Upper lobe of left lung (tissue), 6 donors: ENCODE results near the gene CEACAM7. TPM values are rescaled to one million over a fixed set of nuclear protein-coding genes. Genes with fewer than 3 reads are reported as not detected.
A peak's percentile ranks its signal among the peaks of the same experiment; 100 is the strongest.

Experiments
- ATAC-seq, 2 donors: fragments of 200-7000 bp; cut with Tn5 transposase; one replicate each; pipeline ENCODE4 v1.9.1; 2022; ENCODE audit warnings: mild to moderate bottlenecking in 2 of 2, moderate library complexity in 2 of 2; ENCODE audit not compliant: low FRiP score in 2 of 2
- DNase-seq, 2 donors: peaks; one replicate each; pipeline ENCODE4 v3.0.0-alpha.2; 2019 to 2020
- H3K27ac ChIP-seq, 4 donors: fragments of 200-600 bp; sonication (generic); one replicate each; pipeline ENCODE4 v1.5.1; 2016 to 2019
- H3K27me3 ChIP-seq, 4 donors: fragments of 200-600 bp; sonication (generic); one replicate each; pipeline ENCODE4 v1.5.1; 2017 to 2019
- H3K36me3 ChIP-seq, 4 donors: fragments of 200-600 bp; sonication (generic); one replicate each; pipeline ENCODE4 v1.5.1; 2016 to 2019
- H3K4me1 ChIP-seq, 4 donors: fragments of 200-600 bp; sonication (generic); one replicate each; pipeline ENCODE4 v1.5.1; 2018 to 2019
- H3K4me3 ChIP-seq, 4 donors: fragments of 200-600 bp; sonication (generic); one replicate each; pipeline ENCODE4 v1.5.1; 2017 to 2019; ENCODE audit warnings: mild to moderate bottlenecking in 2 of 4, moderate library complexity in 1 of 4
- H3K9me3 ChIP-seq, 4 donors: fragments of 200-600 bp; sonication (generic); one replicate each; pipeline ENCODE4 v1.5.1; 2018 to 2019
- EP300 ChIP-seq, 4 donors: sonication (generic); formaldehyde crosslinking; IDR thresholded peaks; one replicate each; pipeline ENCODE4 v1.5.1; 2017; ENCODE audit warnings: antibody characterized with exemption in 4 of 4, control low read depth in 2 of 4
- POLR2A ChIP-seq, 4 donors: fragments of 450-650 bp; IDR thresholded peaks; one replicate each; pipeline ENCODE4 v1.5.1; 2016 to 2017; ENCODE audit warnings: antibody characterized with exemption in 4 of 4, mild to moderate bottlenecking in 2 of 4
- POLR2AphosphoS5 ChIP-seq, 2 donors: sonication (generic); formaldehyde crosslinking; IDR thresholded peaks; one replicate each; pipeline ENCODE4 v1.5.1; 2017; ENCODE audit warnings: antibody characterized with exemption in 2 of 2
- WGBS, 2 donors: methylation state at CpG; one replicate each; pipeline ENCODE4 v1.1.5; 2017 to 2018; 5-methylcytosine and 5-hydroxymethylcytosine counted together
- total RNA-seq, 6 donors: library from RNA; depleted of rRNA in 4 of 6; stranded (reverse); fragments of >200 nt in 4 of 6; gene quantifications; one replicate each; pipeline versions ENCODE4 v1.1.0 to v1.2.1, GENCODE V29; 2016 to 2021
- TF ChIP-seq, protein P1 (sequence below), 6 experiments: fragments of 450-650 bp in 4 of 6; fragments of 200-600 bp in 2 of 6; sonication (generic) in 2 of 6; IDR thresholded peaks; one replicate each; pipeline ENCODE4 v1.5.1; 2016 to 2019; ENCODE audit warnings: antibody characterized with exemption in 6 of 6
- donor health status: DM: no; HTN: no; CAD: no; lungs with moderate emphysema.
- donor health status: DM: no; HTN: yes; CAD: no; lungs with severe emphysema.

The CEACAM7 gene
- total RNA-seq, 6 donors from 2014 or later: 0.23 to 0.30 (median 0.27) TPM; not detected in 3

DNA sequence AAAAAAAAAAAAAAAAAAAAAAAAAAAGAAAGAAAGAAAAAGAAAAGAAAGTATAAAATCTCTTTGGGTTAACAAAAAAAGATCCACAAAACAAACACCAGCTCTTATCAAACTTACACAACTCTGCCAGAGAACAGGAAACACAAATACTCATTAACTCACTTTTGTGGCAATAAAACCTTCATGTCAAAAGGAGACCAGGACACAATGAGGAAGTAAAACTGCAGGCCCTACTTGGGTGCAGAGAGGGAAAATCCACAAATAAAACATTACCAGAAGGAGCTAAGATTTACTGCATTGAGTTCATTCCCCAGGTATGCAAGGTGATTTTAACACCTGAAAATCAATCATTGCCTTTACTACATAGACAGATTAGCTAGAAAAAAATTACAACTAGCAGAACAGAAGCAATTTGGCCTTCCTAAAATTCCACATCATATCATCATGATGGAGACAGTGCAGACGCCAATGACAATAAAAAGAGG is 10.7 kb upstream of the CEACAM7 start:
- no peak overlapping the region for H3K4me3 ChIP-seq
- no peak for ATAC-seq
- H3K36me3 ChIP-seq: no peaks in the 10 kb centered on the region
- DNase-seq: no peak
- peaks cover 0 to 6% (median 3%) of the 10 kb centered on the region in 4 donors for H3K4me1 ChIP-seq
- TF ChIP-seq EP300 (IDR thresholded peaks at IDR 0.05) (no peak), POLR2A (IDR thresholded peaks at IDR 0.05) (no peak), POLR2AphosphoS5 (IDR thresholded peaks at IDR 0.05) (no peak)
- TF ChIP-seq, protein P1, sequence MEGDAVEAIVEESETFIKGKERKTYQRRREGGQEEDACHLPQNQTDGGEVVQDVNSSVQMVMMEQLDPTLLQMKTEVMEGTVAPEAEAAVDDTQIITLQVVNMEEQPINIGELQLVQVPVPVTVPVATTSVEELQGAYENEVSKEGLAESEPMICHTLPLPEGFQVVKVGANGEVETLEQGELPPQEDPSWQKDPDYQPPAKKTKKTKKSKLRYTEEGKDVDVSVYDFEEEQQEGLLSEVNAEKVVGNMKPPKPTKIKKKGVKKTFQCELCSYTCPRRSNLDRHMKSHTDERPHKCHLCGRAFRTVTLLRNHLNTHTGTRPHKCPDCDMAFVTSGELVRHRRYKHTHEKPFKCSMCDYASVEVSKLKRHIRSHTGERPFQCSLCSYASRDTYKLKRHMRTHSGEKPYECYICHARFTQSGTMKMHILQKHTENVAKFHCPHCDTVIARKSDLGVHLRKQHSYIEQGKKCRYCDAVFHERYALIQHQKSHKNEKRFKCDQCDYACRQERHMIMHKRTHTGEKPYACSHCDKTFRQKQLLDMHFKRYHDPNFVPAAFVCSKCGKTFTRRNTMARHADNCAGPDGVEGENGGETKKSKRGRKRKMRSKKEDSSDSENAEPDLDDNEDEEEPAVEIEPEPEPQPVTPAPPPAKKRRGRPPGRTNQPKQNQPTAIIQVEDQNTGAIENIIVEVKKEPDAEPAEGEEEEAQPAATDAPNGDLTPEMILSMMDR (IDR thresholded peaks at IDR 0.05): no peak
- no peaks in the 10 kb centered on the region for H3K27me3 ChIP-seq
- H3K27ac ChIP-seq: peak overlapping the region in 1 of 4 donors; percentile 16
- 30 to 41% methylated on average over 1 of the region's 1 CpG for WGBS, 2 donors
- no peaks in the 10 kb centered on the region for H3K9me3 ChIP-seq

DNA sequence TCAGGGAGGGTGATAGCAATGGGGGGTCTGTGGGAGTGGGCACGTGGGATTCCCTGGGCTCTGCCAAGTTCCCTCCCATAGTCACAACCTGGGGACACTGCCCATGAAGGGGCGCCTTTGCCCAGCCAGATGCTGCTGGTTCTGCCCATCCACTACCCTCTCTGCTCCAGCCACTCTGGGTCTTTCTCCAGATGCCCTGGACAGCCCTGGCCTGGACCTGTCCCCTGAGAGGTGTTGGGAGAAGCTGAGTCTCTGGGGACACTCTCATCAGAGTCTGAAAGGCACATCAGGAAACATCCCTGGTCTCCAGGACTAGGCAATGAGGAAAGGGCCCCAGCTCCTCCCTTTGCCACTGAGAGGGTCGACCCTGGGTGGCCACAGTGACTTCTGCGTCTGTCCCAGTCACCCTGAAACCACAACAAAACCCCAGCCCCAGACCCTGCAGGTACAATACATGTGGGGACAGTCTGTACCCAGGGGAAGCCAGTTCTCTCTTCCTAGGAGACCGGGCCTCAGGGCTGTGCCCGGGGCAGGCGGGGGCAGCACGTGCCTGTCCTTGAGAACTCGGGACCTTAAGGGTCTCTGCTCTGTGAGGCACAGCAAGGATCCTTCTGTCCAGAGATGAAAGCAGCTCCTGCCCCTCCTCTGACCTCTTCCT is 9.3 kb upstream of the CEACAM7 start:
- Histone ChIP-seq H3K27me3 (no peaks in the 10 kb centered on the region), H3K4me1 (peaks cover 0 to 6% (median 3%) of the 10 kb centered on the region in 4 donors), H3K27ac (no peak overlapping the region), H3K4me3 (no peak overlapping the region), H3K36me3 (no peaks in the 10 kb centered on the region), H3K9me3 (no peaks in the 10 kb centered on the region)
- ATAC-seq (no peak), DNase-seq (no peak)
- TF ChIP-seq POLR2AphosphoS5 (IDR thresholded peaks at IDR 0.05): no peak
- TF ChIP-seq POLR2A (IDR thresholded peaks at IDR 0.05): no peak
- TF ChIP-seq, protein P1 (IDR thresholded peaks at IDR 0.05): no peak
- TF ChIP-seq EP300 (IDR thresholded peaks at IDR 0.05): no peak
- 70 to 83% methylated on average over 5 to 9 of the region's 9 CpGs for WGBS, 2 donors

DNA sequence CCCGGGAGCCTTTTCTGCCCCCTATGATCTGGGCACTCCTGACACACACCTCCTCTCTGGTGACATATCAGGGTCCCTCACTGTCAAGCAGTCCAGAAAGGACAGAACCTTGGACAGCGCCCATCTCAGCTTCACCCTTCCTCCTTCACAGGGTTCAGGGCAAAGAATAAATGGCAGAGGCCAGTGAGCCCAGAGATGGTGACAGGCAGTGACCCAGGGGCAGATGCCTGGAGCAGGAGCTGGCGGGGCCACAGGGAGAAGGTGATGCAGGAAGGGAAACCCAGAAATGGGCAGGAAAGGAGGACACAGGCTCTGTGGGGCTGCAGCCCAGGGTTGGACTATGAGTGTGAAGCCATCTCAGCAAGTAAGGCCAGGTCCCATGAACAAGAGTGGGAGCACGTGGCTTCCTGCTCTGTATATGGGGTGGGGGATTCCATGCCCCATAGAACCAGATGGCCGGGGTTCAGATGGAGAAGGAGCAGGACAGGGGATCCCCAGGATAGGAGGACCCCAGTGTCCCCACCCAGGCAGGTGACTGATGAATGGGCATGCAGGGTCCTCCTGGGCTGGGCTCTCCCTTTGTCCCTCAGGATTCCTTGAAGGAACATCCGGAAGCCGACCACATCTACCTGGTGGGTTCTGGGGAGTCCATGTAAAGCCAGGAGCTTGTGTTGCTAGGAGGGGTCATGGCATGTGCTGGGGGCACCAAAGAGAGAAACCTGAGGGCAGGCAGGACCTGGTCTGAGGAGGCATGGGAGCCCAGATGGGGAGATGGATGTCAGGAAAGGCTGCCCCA is 8.5 kb upstream of the CEACAM7 start:
- WGBS, 2 donors: 71% methylated on average over 7 of the region's 7 CpGs
- Histone ChIP-seq H3K27me3 (no peaks in the 10 kb centered on the region), H3K9me3 (no peaks in the 10 kb centered on the region), H3K36me3 (no peaks in the 10 kb centered on the region), H3K4me3 (no peak overlapping the region), H3K4me1 (peaks cover 0 to 6% (median 3%) of the 10 kb centered on the region in 4 donors), H3K27ac (no peak overlapping the region)
- DNase-seq (no peak), ATAC-seq (no peak)
- TF ChIP-seq POLR2A (IDR thresholded peaks at IDR 0.05) (no peak), EP300 (IDR thresholded peaks at IDR 0.05) (no peak), POLR2AphosphoS5 (IDR thresholded peaks at IDR 0.05) (no peak)
- TF ChIP-seq, protein P1 (IDR thresholded peaks at IDR 0.05): no peak

DNA sequence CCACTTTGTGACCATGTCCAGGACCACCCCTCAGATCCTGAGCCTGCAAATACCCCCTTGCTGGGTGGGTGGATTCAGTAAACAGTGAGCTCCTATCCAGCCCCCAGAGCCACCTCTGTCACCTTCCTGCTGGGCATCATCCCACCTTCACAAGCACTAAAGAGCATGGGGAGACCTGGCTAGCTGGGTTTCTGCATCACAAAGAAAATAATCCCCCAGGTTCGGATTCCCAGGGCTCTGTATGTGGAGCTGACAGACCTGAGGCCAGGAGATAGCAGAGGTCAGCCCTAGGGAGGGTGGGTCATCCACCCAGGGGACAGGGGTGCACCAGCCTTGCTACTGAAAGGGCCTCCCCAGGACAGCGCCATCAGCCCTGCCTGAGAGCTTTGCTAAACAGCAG is 7.7 kb upstream of the CEACAM7 start:
- ATAC-seq: peak in 1 of 2 donors; percentile 40
- no peak overlapping the region for H3K4me3 ChIP-seq
- no peaks in the 10 kb centered on the region for H3K27me3 ChIP-seq
- no peak overlapping the region for H3K27ac ChIP-seq
- no peaks in the 10 kb centered on the region for H3K36me3 ChIP-seq
- peaks cover 0 to 6% (median 3%) of the 10 kb centered on the region in 4 donors for H3K4me1 ChIP-seq
- TF ChIP-seq EP300 (IDR thresholded peaks at IDR 0.05) (no peak), POLR2A (IDR thresholded peaks at IDR 0.05) (no peak)
- DNase-seq: no peak
- H3K9me3 ChIP-seq: no peaks in the 10 kb centered on the region
- 68% methylated on average over 2 of the region's 2 CpGs; no CpG with 5 or more reads in 1 of the 2 donors for WGBS, 2 donors

DNA sequence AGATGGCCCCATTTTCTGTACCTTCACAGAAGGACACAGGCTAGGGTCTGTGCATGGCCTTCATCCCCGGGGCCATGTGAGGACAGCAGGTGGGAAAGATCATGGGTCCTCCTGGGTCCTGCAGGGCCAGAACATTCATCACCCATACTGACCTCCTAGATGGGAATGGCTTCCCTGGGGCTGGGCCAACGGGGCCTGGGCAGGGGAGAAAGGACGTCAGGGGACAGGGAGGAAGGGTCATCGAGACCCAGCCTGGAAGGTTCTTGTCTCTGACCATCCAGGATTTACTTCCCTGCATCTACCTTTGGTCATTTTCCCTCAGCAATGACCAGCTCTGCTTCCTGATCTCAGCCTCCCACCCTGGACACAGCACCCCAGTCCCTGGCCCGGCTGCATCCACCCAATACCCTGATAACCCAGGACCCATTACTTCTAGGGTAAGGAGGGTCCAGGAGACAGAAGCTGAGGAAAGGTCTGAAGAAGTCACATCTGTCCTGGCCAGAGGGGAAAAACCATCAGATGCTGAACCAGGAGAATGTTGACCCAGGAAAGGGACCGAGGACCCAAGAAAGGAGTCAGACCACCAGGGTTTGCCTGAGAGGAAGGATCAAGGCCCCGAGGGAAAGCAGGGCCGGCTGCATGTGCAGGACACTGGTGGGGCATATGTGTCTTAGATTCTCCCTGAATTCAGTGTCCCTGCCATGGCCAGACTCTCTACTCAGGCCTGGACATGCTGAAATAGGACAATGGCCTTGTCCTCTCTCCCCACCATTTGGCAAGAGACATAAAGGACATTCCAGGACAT is 7.0 kb upstream of the CEACAM7 start:
- Histone ChIP-seq H3K9me3 (no peaks in the 10 kb centered on the region), H3K27me3 (no peaks in the 10 kb centered on the region)
- DNase-seq: no peak

More for the DNA sequence above, 7.0 kb upstream of the CEACAM7 start:
- H3K4me3 ChIP-seq: no peak overlapping the region
- peaks cover 0 to 6% (median 3%) of the 10 kb centered on the region in 4 donors for H3K4me1 ChIP-seq
- H3K27ac ChIP-seq: no peak overlapping the region
- H3K36me3 ChIP-seq: no peaks in the 10 kb centered on the region
- 68 to 82% methylated on average over 7 to 8 of the region's 8 CpGs for whole genome bisulfite sequencing, 2 donors
- TF ChIP-seq POLR2AphosphoS5 (IDR thresholded peaks at IDR 0.05) (no peak), EP300 (IDR thresholded peaks at IDR 0.05) (no peak), POLR2A (IDR thresholded peaks at IDR 0.05) (no peak)
- TF ChIP-seq, protein P1 (IDR thresholded peaks at IDR 0.05): no peak
- ATAC-seq: no peak
